ENCODE data around the gene SKIC2.
"Not testable (repeated sequence)": the region's sequence is repeated elsewhere in the genome, so short reads cannot be mapped to it uniquely, and the experiment has no call there.

Gene SKIC2

DNA sequence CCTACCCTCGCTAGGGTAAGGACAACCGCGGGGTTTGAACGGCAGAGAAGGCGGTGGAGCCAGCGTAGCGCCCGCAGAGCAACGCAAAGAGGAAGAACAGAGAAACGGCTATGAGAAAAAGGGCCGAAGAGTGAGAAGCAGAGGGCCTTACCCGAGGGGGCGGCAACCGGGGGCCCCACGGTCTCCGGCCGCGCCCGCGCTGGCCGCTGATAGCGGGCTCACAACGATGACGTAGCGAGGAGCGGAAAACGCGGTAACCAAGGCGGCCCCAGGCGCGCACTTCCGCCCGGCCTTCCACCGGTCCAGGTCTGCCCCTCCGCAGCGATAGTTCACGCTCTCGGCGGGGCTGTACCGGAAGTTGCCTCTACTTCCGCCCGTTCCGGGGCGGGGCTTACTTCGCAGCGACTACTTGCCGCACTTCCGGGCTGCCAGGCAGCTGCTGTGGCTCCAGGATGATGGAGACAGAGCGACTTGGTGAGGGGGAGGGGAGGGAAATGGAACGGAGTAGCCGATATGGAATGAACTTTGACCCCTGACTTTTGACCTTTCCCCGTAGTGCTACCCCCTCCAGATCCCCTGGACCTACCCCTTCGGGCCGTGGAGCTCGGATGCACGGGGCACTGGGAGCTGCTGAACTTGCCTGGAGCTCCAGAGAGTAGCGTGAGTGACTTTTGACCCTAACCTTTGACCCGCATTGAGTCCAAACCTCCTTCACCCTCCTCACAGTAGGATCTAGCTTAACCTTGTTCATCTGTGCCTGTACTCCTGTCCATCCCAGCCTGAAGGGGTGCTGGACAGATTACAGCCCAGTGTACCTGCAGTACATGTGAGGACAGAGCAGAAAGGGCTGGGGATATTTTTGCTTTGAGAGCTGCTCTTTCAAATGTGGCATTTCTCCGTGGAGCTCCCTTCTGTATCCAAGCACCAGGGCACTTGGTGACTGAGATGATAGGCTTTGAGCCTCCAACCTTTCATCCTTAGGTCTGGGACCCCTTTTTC is at the start of gene SKIC2, which contains the start of gene NELFE:
SKIC2 (plus strand) TSS at position 435 of the 999 bp plus-strand sequence; CDS start at position 453, 18 bp downstream.
NELFE (minus strand) TSS at position 231 of the 999 bp plus-strand sequence. CDS start 525 bp downstream, outside the sequence.
- peak; percentile 90 for DNase-seq

DNA sequence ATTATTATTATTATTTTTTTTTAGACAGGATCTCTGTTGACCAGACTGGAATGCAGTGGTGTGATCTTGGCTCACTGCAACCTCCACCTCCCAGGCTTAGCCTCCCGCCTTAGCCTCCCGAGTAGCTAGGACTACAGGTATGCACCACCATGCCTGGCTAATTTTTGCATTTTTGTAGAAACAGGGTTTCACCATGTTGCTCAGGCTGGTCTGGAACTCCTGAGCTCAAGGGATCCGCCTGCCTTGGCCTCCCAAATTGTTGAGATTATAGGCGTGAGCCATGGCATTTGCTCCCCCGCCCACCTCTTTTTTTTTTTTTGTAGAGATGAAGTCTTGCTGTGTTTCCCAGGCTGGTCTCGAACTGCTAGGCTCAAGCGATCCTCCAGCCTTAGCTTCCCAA is 49.7 kb upstream of the SKIC2 start:
- not testable (repeated sequence) for DNase-seq

DNA sequence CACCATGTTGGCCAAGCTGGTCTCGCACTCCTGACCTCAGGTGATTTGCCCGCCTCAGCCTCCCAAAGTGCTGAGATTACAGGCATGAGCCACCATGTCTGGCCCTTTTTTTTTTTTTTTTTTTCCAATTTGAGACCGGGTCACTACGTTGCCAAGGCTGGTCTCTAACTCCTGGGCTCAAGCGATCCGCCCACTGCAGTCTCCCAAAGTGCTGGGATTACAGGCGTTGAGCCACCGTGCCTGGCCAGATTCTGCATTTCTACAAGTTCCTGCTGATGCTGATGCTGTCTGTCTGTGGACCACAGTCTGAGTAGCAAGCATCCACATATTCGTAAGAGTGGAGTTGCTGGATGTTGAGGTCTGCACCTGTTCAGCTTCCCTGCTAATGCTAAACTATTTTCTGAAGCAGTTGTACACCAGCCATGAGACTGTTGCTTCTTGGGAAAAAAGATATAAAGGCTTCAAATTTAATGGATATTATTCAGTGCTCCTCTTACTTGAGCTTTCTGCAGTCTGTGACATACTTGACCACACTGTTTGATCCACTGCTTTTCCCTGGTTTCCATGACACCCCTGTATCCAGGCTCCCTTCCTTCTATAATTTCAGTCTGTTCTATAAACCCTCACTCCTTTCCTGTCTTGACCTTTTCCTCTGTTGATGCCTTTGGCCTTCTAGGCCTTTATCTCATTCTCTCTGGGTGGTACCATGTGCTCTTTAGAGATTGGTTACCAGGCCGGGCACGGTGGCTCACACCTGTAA is 47.0 kb upstream of the SKIC2 start:
- DNase-seq = no peak

DNA sequence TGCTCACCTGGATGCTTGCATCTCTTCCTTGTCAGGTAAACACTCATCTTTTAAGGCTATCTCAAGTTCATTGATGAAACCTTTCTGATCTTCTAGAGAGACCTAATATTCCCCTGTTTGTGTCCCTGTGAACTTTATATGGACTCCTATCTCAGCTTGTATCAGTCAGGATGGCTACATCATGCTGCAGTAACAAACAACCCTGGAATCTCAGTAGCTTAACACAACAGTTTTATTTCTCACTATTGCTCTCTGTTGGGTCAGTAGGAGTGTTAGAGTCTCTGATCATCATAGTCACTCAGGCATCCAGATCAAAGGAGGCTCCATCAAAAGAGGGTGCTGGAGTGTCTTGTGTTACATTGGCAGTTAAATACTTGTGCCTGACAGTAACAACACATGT is 43.6 kb upstream of the SKIC2 start:
- no peak for DNase-seq

DNA sequence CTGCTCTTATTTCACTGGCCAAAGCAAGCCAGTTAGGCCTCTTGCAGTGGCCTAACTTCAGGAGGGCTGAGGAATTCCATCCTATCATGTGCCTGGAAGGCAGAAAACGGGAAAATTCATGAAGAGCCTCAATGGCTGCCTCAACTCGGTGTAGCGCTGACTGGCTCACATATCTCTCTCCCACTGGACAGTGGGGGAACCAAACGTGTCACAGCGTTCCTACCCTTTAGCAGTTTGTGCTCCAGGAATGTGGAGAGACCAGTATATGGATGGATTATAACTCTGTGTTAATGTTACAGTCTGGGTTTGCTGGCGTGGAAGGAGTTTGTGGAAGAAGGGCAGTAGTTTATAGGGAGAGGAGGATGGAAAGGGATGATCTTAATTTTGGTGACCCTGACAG is 43.2 kb upstream of the SKIC2 start:
- no peak for DNase-seq

DNA sequence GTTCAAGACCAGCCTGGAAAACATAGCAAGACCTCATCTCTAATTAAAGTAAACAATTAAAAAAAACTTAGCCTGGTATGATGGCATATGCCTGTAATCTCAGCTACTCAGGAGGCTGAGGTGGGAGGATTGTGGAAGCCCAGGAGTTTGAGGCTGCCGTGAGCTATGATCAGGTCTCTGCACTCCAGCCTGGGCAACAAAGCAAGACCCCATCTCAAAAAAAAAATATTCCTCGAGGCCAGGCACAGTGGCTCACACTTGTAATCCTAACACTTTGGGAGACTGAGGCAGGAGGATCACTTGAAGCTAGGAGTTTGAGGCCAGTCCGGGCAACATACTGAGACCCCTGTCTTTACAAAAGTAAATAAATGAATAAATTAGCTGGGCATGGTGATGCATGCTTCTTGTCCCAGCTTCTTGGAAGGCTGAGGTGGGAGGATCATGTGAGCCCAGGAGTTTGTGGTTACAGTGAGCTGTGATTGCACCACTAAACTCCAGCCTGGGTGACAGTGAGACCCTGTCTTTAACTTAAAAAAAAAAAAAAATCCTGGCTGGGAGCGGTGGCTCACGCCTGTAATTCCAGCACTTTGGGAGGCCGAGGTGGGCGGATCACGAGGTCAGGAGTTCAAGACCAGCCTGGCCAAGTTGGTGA is 40.8 kb upstream of the SKIC2 start:
- no peak for DNase-seq

DNA sequence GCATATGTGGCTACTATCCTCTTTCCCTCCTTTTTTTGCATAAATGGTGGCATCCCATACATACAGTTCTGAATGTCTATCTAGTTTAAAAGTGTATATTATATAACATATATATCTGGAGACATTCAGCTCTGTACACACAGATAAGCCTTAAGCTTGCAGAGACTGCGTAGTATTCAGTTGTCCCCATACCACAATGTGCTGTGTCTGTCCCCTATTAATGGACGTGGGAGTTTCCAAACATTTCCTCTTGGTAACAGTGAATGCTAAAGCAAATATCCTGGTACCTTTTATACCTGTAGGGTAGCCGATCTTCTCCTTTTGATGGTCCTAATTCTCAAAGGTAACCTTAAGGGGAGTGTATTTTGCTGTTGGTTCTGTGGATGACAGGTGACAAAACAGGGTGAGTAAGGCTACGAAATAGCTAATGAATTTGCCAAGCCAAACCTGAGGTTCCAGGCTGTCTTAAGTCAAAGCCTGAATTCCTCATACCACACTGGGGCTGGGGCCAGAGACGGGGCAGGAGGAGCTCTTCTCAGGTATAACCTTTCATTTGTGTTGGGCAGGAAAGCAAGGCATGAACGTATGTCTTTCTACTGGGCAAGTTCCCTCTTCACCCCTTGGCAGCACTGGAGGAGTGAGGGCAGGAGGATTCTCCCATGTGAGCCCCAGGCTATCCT is 39.2 kb upstream of the SKIC2 start:
- no peak for DNase-seq

DNA sequence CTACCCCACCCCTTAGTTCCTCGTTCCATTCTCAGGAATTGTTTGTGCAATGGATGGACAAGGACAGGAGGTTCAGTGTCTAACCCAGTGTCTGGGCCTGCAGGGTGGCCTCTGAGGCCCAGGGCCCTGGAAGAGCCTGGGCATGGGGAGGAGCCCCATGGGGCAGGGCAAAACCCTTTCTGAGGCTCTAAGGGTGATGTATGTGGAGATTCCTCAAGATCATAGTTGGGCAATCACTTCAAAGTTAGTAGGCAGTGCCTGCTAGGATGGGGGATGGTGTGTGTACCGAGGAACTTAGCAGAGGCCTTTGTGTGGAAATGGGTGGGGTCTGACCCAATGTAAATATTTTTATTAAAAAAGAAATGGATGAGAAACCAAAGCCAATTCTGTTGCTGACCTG is 38.2 kb upstream of the SKIC2 start:
- no peak for DNase-seq

DNA sequence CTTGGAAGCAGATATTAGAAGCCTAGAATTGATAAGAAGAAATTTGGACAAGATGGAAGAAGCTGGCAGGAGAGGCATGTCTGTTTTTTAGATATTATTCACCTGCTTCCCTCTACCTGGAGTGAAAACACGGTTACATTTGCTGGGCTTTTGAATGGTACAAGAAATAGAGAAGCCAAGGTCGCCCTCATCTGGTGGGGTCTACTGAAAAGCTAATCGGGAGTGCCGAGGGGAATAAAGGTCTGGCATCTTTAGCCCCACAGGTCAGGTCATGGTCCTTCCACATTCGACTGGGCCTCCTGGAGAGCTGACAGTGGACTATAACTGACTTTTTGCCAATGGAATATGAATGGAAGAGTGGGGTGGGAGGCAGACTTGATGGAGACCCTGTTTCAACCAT is 36.0 kb upstream of the SKIC2 start:
- no peak for DNase-seq

DNA sequence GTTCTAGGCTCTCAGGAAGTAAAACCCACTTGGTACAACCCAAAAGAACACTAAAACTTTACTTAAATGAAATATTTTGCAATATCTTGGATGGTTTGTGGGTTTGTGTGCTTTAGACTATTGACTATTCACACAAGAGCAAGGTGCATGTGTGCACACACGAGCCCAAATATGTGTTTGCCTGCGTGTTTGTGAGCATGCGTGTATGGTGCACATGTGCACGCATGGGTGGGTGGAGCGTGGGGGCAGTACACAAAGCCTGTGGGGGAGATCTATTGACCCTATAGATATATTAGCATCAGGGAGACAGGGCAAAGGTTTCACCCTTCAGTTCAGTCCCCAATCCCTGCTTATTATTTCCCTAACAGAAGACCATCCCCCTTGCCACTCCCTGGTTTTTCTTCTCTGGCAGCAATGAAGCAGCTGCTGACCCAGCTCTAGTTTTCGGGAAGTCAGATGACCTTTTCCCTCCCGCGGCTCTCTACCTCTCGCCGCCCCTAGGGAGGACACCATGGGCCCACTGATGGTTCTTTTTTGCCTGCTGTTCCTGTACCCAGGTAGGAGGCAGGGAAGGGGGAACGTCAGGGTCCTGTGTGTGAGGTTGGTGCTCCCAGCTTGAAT is 31.6 kb upstream of the SKIC2 start, which contains the start of gene C2:
C2 (plus strand) TSS at position 476 of the 621 bp plus-strand sequence; CDS start at position 512, 36 bp downstream.
- no peak for DNase-seq

DNA sequence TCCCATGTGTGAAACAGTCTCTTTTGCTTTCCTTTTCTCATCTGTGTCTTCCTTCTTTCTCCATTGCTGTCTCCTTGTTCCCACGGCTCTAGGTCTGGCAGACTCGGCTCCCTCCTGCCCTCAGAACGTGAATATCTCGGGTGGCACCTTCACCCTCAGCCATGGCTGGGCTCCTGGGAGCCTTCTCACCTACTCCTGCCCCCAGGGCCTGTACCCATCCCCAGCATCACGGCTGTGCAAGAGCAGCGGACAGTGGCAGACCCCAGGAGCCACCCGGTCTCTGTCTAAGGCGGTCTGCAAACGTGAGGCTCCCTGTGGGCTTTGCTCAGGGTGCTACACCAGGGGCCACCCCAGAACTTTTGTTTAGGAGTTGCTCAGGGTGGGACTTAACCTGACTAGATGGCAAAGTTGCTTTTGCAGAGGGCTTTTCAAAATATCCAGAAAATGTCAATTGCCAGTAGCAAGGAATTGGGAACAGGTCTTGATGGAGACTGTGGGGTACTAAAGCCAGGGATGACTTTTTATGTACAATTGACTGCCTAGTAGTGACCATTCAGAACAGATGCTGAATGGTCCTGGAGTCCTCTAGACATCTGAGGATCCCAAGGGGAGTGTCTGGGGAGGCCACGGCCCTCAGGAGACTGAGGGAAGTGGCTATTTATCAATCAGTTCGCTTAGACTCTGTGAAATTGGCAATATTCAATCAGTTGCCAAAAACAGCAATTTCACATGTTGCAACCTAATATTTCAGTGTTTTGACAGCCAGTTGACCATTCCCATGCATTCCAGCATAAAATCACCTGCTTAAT is 30.9 kb upstream of the SKIC2 start:
- DNase-seq = no peak

DNA sequence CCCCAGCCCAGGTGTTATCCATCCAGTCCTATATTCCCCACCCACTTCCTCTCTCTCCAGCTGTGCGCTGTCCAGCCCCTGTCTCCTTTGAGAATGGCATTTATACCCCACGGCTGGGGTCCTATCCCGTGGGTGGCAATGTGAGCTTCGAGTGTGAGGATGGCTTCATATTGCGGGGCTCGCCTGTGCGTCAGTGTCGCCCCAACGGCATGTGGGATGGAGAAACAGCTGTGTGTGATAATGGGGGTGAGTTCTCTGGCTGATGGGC is 30.4 kb upstream of the SKIC2 start:
- no peak for DNase-seq

DNA sequence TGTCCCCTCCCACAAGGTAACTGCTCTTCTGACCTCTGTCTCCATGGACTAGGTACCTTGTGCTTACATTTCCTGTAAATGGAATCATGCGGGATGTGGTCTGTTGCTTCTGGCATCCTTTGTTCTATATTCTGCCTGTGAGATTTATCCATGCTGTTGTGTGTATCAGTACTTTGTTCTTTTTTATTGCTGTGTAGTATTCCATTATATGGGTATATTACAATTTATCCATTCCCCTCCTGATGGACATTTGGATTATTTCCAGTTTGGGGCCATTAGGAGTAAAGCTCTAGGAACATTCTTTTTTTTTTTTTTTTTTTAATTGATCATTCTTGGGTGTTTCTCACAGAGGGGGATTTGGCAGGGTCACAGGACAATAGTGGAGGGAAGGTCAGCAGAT is 28.0 kb upstream of the SKIC2 start:
- no peak for DNase-seq

DNA sequence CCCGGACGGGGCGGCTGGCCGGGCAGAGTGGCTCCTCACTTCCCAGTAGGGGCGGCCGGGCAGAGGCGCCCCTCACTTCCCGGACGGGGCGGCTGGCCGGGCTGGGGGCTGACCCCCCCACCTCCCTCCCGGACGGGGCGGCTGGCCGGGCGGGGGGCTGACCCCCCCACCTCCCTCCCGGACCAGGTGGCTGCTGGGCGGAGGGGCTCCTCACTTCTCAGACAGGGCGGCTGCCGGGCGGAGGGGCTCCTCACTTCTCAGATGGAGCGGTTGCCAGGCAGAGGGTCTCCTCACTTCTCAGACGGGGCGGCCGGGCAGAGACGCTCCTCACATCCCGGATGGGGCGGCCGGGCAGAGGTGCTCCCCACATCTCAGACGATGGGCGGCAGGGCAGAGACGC is 26.8 kb upstream of the SKIC2 start:
- DNase-seq = not testable (repeated sequence)

DNA sequence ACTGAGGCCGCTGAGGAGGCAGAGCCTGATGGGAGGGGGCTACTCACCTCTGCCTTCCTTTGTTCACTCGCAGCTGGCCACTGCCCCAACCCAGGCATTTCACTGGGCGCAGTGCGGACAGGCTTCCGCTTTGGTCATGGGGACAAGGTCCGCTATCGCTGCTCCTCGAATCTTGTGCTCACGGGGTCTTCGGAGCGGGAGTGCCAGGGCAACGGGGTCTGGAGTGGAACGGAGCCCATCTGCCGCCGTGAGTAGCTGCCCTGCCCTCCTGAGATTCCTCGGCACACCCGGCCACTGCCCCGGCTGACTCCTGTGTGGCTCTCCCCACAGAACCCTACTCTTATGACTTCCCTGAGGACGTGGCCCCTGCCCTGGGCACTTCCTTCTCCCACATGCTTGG is 25.4 kb upstream of the SKIC2 start:
- DNase-seq = no peak

DNA sequence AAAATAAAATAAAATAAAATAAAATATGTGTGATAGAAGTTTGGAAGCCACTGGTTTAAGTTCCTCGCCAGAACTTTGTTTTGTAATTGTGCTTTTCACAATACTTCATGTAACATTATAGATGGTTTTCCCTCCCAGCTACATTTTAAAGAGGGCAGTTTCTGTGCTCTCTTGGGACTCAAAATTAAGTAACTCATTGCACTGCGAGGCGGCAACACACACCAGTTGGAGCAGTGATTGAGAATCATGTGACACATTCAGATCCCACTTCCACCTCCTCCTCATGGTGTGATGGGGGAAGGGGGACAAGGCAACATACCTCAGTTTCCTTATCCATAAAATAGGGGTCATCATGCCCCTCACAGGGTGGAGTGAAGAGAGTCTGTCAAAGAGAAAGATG is 24.0 kb upstream of the SKIC2 start:
- no peak for DNase-seq

DNA sequence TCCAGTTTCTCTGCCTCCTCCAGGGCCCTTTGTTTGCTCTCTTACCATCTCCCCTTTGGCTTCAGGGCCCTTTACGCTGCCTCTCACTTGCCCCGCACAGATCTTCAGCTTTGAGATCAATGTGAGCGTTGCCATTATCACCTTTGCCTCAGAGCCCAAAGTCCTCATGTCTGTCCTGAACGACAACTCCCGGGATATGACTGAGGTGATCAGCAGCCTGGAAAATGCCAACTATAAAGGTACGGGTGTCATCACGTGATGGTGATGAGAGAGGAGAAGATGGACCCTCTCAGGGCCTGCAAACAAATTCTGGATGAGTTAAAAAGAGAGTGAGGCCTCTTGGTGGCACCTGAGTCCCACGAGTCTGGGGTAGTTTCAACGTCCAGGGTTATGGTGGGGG is 23.2 kb upstream of the SKIC2 start:
- no peak for DNase-seq

DNA sequence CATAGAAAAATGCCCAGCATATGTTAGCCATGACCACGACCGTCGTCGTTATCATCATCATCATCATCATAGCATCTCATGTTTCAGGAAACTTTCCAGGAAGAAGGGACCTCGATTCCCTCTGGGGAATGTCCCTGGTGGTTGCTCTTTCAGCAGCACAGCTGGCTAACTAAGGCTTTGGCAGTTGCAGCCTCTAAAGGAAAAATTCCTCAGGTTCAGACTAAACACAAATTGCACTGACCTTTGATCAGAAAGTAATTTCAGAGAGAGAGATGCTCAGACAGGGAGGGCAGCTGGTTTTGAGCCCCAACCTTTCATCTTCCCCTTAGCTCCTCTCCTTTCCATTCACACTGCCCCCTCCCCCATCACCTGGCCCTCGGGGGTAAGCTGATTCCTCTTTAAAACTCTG is 18.7 kb upstream of the SKIC2 start:
- peak; percentile 2 for DNase-seq

DNA sequence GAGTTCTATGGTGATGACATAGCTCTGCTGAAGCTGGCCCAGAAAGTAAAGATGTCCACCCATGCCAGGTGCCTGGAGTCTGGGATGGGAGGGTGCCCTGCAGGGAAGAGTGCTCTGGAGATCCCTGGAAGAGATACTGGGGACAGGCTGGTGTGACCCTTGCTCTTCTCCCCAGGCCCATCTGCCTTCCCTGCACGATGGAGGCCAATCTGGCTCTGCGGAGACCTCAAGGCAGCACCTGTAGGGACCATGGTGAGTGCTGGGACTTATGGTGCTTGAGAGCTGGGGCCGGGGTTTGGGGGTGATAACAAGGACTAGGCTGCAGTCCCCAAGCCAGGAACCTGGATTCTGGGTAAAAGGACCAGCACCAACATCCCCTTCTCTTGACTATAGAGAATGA is 15.2 kb upstream of the SKIC2 start:
- no peak for DNase-seq

DNA sequence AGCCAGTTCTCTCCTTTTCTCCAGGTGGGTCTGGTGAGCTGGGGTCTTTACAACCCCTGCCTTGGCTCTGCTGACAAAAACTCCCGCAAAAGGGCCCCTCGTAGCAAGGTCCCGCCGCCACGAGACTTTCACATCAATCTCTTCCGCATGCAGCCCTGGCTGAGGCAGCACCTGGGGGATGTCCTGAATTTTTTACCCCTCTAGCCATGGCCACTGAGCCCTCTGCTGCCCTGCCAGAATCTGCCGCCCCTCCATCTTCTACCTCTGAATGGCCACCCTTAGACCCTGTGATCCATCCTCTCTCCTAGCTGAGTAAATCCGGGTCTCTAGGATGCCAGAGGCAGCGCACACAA is 13.8 kb upstream of the SKIC2 start:
- no peak for DNase-seq

Measured in GF-D8 (cell line).